ENCODE measurements around the gene GLIS1.

Gene GLIS1

DNA sequence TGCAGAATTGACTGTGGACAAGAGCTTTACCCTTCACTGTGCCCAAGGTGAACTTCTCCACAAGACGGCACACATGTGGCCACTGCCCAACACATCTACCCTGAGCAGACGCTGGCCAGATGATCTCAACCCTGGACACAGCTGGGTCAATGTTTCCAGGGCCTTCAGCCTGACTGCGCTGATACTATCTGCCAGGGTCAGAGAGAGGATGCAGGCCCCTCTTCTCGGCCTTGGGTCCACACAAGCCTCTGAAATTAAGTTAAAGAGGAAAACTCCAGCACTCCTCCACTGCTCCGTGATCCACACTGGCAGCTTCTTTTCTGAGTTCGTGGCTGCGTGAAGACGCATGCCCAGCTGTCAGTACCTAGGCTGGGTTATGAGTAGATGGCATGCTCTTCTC is 58.1 kb downstream of the GLIS1 start:
- DNase-seq (ENCODE audit: low read depth in 2 of 3, low spot score in 2 of 3): no peak

DNA sequence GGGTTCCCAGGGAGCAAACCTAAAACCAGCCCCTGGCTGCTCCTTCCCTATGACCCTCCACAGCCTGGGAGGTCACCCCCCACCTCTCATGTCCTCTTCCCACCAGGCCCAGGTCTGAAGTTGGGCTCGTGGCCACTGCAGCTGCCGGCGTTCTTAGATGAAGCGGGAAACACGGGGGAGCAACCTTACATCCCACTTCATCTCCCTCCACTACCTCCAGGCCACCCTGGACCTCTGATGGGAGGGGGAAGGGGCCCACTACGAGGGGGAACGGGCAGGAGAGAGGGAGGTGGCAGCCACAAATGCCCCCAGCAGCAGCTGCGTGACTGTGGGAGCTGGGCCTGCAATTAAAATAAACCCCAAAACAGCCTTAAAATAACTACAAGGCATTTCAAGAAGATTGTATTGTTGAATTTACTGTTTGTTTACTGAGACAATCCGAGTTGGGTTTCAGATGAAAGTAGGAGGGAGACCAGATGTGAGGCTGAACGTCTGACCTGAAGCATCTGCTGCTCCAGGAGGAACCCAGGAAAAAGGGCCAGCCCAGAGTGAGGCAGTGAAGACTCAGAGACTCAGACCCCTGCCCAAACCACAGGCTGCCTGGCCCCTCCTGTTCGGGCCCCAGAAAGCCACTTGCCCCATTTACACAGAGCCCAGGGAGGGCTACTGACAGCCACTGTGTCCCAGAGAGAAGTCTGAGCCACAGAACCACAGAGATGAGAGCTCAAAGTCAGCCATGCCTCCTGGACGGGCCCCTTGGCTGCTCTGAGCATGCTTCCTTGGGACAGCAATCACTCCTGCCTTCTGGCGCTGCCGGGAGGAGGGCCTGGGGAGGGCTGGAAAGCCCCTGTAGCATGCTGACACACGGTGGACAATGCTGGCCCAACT is 59.8 kb downstream of the GLIS1 start:
- no peak for DNase-seq (ENCODE audit: low read depth in 2 of 3, low spot score in 2 of 3)

- no peak for DNase-seq (ENCODE audit: low read depth in 2 of 3, low spot score in 2 of 3)
Measured at GRCh38 chr1:53678507-53678906, 60.5 kb downstream of the GLIS1 start.

DNA sequence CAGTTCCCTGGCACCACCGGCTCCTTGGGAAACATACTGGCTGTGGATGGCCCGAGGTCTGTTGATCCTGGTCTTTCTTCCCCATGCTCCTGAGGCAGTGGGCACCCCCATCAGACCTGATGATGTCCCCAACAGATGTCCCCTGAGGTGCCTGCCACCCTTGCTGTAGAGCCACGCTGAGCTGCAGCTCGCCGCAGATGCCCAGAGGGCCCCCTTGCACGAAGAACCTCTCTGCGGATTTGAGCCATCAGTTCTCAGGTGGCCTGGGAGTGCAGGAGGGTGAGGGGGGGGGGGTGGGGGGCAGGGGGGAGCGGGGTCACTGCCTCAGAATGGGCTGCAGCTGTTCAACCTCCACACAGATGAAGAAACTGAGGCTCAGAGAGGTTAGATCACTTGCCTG is 60.9 kb downstream of the GLIS1 start:
- DNase-seq (ENCODE audit: low read depth in 2 of 3, low spot score in 2 of 3): no peak

GRCh38 chr1:53677486-53677885 is 61.5 kb downstream of the GLIS1 start:
- DNase-seq (ENCODE audit: low read depth in 2 of 3, low spot score in 2 of 3): no peak

DNA sequence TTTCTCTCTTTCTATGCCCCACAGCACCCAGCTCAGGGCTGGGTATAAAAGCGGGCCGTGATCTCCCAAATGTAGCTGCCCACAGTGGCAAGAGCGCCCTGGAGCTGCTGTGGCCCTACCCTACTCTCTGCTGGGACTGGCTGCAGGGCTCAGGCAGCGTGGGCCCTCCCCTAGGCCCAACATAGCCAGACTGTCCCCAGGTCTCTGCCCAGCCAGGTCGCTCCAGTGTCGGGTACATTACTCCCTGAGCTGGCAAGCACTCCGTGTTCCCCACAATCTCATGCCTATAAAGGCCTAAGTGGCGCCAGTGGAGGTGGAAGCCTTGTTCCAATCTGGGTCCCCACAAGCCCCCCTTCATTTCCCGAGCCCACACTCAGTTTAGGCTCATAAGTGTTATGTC is 66.2 kb downstream of the GLIS1 start:
- DNase-seq (ENCODE audit: low read depth in 2 of 3, low spot score in 2 of 3): no peak

DNA sequence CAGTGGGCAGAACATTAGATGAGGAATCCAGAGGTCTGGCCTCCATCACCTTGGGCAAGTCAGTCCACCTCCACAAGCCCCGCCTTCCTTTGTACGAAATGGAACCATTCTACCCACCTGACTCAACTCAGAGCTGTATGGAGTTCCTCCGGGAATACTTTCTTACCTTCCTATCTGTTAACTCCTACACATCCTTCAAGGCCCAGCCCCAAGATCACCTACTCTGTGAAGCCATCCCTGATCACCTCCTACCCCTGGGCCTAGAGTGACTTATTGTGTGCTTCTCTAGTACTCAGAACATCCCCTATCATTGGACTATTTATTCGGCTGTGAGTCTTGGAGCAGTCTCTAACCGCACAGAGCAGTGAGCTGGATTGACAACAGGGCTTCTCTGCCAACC is 66.7 kb downstream of the GLIS1 start:
- no peak for DNase-seq (ENCODE audit: low read depth in 2 of 3, low spot score in 2 of 3)

DNA sequence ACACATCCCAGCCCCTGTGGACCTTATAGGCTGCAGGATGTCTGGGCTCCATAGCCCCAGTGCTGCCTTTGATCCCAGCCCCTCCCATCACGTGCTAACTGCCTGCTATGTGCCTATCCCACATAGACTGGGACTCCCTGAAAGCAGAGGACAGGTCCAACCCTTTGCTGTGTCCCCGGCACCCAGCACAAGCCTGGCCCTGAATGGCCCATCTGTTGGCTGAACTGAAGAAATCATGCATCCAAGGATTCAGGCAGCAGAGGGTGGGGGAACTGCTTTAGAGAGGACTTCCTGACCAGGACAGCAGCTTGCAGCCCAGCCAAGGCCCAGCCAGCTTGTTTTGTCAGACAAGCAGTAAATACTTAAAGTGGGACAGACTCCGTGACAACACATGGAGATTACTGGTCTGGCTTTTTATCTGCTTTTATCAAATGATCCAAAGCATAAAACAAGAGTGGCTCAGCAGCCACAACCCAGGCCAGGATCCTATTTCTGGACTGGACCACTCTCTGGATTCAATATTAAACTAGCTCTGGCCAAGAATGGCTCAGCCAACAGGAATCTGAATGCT is 69.3 kb downstream of the GLIS1 start:
- no peak for DNase-seq (ENCODE audit: low read depth in 2 of 3, low spot score in 2 of 3)

GRCh38 chr1:53666566-53666965 is 72.4 kb downstream of the GLIS1 start:
- no peak for DNase-seq (ENCODE audit: low read depth in 2 of 3, low spot score in 2 of 3)

- no peak for DNase-seq (ENCODE audit: low read depth in 2 of 3, low spot score in 2 of 3)
Measured at GRCh38 chr1:53665996-53666395, 73.0 kb downstream of the GLIS1 start.

GRCh38 chr1:53663529-53664300 is 75.2 kb downstream of the GLIS1 start:
- no peak for DNase-seq (ENCODE audit: low read depth in 2 of 3, low spot score in 2 of 3)

- DNase-seq (ENCODE audit: low read depth in 2 of 3, low spot score in 2 of 3): no peak
Measured at GRCh38 chr1:53662951-53663350, 76.0 kb downstream of the GLIS1 start.

- DNase-seq (ENCODE audit: low read depth in 2 of 3, low spot score in 2 of 3): no peak
Measured at GRCh38 chr1:53662169-53662568, 76.8 kb downstream of the GLIS1 start.

DNA sequence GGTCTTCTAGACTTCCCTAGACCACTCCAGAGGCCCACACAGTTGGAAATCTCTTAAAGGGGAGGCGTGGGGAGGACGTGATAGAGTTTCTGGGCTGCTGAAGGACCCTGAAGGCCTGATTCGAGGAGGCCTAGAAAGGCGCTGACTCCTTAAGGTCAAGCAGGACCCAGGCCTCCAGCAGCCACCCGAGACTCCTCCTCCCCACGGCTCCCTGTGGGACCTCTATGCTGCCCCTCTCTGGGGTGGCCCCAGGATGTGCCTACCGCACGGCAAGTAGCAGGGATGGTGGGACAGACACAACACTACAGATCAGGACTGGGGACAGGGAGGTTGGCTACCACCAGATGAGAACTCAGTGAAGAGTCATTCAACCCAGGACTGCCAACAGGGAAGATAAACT is 77.5 kb downstream of the GLIS1 start:
- no peak for DNase-seq (ENCODE audit: low read depth in 2 of 3, low spot score in 2 of 3)

- no peak for DNase-seq (ENCODE audit: low read depth in 2 of 3, low spot score in 2 of 3)
Measured at GRCh38 chr1:53660666-53661065, 78.3 kb downstream of the GLIS1 start.

GRCh38 chr1:53659436-53659835 is 79.5 kb downstream of the GLIS1 start:
- no peak for DNase-seq (ENCODE audit: low read depth in 2 of 3, low spot score in 2 of 3)

GRCh38 chr1:53658489-53659230 is 80.3 kb downstream of the GLIS1 start:
- no peak for DNase-seq (ENCODE audit: low read depth in 2 of 3, low spot score in 2 of 3)

- DNase-seq (ENCODE audit: low read depth in 2 of 3, low spot score in 2 of 3): no peak
Measured at GRCh38 chr1:53657891-53658396, 81.0 kb downstream of the GLIS1 start.

- no peak for DNase-seq (ENCODE audit: low read depth in 2 of 3, low spot score in 2 of 3)
Measured at GRCh38 chr1:53657531-53657805, 81.5 kb downstream of the GLIS1 start.

DNA sequence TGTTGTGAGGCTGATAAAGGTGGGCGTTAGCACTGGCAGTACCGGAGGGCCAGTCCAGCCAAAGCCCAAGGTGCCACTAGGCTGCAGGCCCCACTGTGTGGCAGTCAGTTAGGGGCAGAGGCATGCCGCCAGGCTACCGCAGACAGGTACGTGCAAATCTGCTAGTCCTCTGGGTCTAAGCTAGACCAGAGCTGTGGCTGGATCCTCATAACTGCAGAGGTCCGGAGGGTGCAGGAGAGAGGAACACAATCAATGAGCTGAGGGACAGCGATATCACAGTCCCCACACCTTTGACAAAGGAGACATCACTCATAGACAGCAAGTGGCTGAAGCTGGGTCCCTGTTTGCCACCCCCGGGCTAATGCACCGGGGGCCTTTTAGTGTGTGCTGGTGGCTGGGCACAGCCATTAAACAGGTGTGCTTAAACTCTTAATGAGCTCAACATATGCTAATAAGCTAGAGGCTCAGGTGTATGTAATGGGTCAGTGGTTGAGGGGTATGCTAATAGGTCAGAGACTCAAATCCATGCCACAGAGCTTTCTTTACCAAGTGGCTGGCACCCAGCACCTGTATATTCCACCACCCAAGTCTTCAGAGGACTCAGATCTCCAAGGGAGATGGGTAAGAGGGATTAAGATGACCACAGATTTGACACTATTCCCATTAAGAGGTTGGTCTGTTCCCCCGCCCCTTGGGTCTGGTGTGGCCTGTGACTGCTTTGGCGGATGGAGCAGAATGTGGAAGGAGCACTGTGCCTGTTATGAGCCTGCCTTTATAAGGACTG is 82.0 kb downstream of the GLIS1 start:
- DNase-seq (ENCODE audit: low read depth in 2 of 3, low spot score in 2 of 3): no peak
